Activated B cell treated with CpG ODN at 0.5 μM for 24 hours (primary cell): Measurements from ENCODE around the gene STX10. TPM values are rescaled to one million over a fixed set of nuclear protein-coding genes. Genes with fewer than 3 reads are reported as not detected.

Source experiments
- ATAC-seq: fragments of 200-7000 bp; cut with Tn5 transposase; one replicate; pipeline ENCODE4 v1.10.0; 2021; ENCODE audit warnings: low read depth, mild to moderate bottlenecking, moderate library complexity
- CTCF ChIA-PET: fragments of 350-600 bp; sonication (Branson Sonifier 250); formaldehyde crosslinking; loops from one replicate; lab custom pipeline; 2021; ENCODE audit warnings: antibody characterized with exemption; lab: Charles Lee
- POLR2A ChIA-PET: fragments of 350-600 bp; sonication (Branson Sonifier 250); formaldehyde crosslinking; loops from one replicate; lab custom pipeline; 2021; ENCODE audit warnings: antibody characterized with exemption; lab: Charles Lee
- DNase-seq: peaks from one replicate; pipeline ENCODE4 v3.0.0; 2022
- H3K27ac Mint-ChIP-seq: one replicate; pipeline ENCODE4 v1.8.0; 2020; ENCODE audit warnings: mixed read lengths
- H3K27me3 Mint-ChIP-seq: one replicate; pipeline ENCODE4 v1.8.0; 2021; ENCODE audit warnings: mixed read lengths
- H3K36me3 Mint-ChIP-seq: one replicate; pipeline ENCODE4 v1.8.0; 2021; ENCODE audit warnings: low read depth, mixed read lengths
- H3K4me1 Mint-ChIP-seq: one replicate; pipeline ENCODE4 v1.8.0; 2021; ENCODE audit warnings: mixed read lengths
- H3K4me3 Mint-ChIP-seq: one replicate; pipeline ENCODE4 v1.8.0; 2020; ENCODE audit warnings: mild to moderate bottlenecking, mixed read lengths
- H3K9me3 Mint-ChIP-seq: one replicate; pipeline ENCODE4 v1.8.0; 2020; ENCODE audit warnings: mixed read lengths
- intact Hi-C: fragments of 100-400 bp; cut with micrococcal nuclease; formaldehyde crosslinking; loops from one replicate; pipeline ENCODE4 v1.15.1; 2024
- total RNA-seq: library from RNA; stranded (reverse); gene quantifications from 2 replicates; pipeline ENCODE4 v1.2.3, GENCODE V29; 2022
- TF ChIP-seq, protein P1 (sequence below): fragments of 200-600 bp; IDR thresholded peaks from one replicate; pipeline ENCODE4 v1.8.0; 2022; ENCODE audit warnings: antibody characterized with exemption, mild to moderate bottlenecking

Gene STX10
- total RNA-seq, 1 donor from 2014 or later, result 43.6 TPM

DNA sequence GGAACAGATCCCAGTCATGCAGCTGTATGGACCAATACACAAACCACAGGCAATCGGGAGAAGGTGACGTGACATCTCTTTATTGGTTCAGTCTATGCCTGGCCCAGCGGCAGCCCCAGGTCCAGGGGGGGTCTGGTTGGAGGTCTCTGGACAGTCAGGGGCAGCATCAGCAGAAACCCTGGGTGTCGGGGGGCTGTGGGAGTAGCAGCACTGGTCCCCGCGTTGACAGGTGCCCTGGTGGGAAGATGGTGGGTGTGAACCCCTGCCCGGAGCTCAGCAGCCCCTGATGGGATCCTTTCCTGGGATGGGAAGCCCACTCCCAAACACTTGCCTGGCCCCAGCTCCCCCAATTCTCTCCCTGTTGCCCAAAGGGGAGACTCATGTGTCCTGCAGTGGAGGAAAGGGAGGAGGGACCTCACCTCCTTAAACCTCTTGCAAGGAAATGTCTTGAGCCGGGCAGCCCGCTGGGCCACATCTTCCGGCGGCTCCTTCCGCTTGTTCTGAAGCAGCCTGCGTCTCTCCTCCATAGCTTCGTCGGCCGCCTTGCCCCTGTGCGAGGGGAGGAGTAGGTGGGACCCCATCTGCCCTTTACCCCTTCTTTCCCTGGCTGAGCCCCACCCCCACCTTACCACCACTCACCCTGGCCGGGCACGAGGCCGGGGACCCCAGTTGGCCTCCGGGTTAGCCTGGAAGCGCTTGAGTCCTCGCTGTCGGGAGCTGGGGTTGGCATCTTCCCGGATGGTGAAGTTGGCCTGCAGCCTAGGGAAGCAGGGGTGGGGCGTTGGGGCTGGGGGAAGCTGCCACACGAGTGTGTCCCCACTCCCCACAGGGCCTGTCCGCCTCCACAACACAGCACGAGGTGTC, 45.1 kb downstream of the STX10 start:
- POLR2A ChIA-PET, result interaction anchor here (0.5 to 8.8 kb wide), 25 partner anchors 10 to 316 kb away, joined by 3 to 158 read pairs (median 6); partner anchors contain the start of genes FARSA, GCDH, IER2 and JUNB
- intact Hi-C loops, result loop anchor here (1.0 to 5.0 kb wide), 8 partner anchors 11 to 1424 kb away; partner anchors contain the start of genes JUNB, MAST1, TECR and TRMT1

DNA sequence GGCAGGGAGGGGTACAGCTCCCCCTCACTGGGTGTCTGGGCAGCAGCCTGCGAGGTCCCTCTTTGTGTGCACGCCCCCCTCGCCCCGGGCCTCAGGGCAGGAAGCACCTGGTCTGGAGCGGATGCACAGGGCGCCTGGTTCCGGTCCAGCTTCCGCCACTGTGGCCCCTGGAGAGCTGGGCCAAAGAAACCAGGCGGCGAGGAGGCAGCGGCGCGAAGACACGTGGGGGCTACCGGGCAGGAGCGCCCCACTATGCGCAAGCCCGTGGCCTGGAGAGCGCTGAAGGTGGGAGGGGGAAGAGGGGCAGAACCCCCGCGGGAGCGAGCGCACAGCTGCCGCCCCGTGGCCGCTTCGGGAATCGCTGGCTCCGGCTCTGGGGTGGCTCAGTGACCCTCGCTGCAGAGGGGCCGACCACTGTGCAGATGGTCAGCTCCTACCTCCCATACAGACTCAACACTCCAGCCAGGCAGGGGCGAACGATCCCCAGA, 45.8 kb downstream of the STX10 start:
- Mint-ChIP-seq H3K4me1 (peaks cover 69% of the 10 kb centered on the region), H3K9me3 (no peaks in the 10 kb centered on the region), H3K36me3 (peaks cover 24% of the 10 kb centered on the region), H3K27ac (peak overlapping the region; percentile 98), H3K27me3 (no peaks in the 10 kb centered on the region), H3K4me3 (peak overlapping the region; percentile 88)
- POLR2A ChIA-PET, result interaction anchor here (0.6 to 8.8 kb wide), 27 partner anchors 7 to 1488 kb away, joined by 3 to 158 read pairs (median 6); partner anchors contain the start of genes FARSA, GCDH, IER2 and JUNB
- TF ChIP-seq, protein P1, sequence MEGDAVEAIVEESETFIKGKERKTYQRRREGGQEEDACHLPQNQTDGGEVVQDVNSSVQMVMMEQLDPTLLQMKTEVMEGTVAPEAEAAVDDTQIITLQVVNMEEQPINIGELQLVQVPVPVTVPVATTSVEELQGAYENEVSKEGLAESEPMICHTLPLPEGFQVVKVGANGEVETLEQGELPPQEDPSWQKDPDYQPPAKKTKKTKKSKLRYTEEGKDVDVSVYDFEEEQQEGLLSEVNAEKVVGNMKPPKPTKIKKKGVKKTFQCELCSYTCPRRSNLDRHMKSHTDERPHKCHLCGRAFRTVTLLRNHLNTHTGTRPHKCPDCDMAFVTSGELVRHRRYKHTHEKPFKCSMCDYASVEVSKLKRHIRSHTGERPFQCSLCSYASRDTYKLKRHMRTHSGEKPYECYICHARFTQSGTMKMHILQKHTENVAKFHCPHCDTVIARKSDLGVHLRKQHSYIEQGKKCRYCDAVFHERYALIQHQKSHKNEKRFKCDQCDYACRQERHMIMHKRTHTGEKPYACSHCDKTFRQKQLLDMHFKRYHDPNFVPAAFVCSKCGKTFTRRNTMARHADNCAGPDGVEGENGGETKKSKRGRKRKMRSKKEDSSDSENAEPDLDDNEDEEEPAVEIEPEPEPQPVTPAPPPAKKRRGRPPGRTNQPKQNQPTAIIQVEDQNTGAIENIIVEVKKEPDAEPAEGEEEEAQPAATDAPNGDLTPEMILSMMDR, result peak; percentile 86
- peak; percentile 56 for ATAC-seq
- CTCF ChIA-PET, result interaction anchor here (0.9 to 2.8 kb wide), 10 partner anchors 9 to 485 kb away, joined by 3 to 47 read pairs (median 4); partner anchors contain the start of genes IER2, NACC1 and STX10
- peak; percentile 86 for DNase-seq
- intact Hi-C loops, result loop anchor here (1.0 to 5.0 kb wide), 8 partner anchors 10 to 1425 kb away; partner anchors contain the start of genes JUNB, MAST1, TECR and TRMT1

More for the DNA sequence above, 45.1 kb downstream of the STX10 start:
- TF ChIP-seq, protein P1, result peak; percentile 5
- Mint-ChIP-seq H3K4me3 (peak overlapping the region; percentile 88), H3K9me3 (no peaks in the 10 kb centered on the region), H3K27ac (peak overlapping the region; percentile 98), H3K4me1 (peaks cover 62% of the 10 kb centered on the region), H3K36me3 (peaks cover 26% of the 10 kb centered on the region), H3K27me3 (no peaks in the 10 kb centered on the region)
- ATAC-seq (no peak), DNase-seq (no peak)
- CTCF ChIA-PET, result interaction anchor here (0.7 to 2.8 kb wide), 14 partner anchors 9 to 484 kb away, joined by 3 to 47 read pairs (median 4); partner anchors contain the start of genes IER2, NACC1 and STX10

DNA sequence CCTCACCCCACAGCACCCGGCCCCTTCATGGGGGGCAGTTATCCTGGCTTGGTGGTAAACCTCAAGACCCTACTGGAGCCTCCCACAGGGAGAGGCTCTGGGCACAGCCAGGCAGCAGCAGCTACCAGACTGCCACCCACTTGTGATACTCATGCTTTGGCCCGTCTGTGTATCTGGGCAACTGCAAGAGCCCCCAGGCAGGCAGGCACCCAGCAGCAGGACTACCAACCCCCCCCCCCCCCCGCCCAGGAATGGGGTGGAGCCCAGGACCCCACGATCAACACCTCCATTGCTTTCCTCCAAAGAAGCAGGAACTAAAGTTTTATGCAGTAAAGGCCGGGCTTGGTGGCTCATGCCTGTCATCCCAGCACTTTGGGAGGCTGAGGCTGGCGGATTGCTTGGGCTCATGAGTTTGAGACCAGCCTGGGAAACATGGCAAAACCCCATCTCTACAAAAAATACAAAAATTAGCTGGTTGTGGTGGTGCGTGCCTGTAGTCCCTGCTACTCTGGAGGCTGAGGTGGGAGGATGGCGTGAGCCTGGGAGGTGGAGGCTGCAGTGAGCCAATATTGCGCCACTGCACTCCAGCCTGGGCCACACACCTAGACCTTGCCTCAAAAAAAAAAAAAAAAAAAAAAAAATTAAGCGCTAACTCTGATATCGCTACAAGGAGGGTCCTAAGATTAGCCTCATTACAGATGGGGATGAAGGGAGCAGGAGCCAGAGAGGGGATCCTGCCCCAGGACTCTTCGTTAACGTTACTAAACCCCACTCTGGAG, 46.4 kb downstream of the STX10 start:
- no peaks in the 10 kb centered on the region for H3K9me3 Mint-ChIP-seq
- H3K27ac Mint-ChIP-seq, result peak overlapping the region; percentile 98
- peaks cover 72% of the 10 kb centered on the region for H3K4me1 Mint-ChIP-seq
- DNase-seq, result peak; percentile 26
- CTCF ChIA-PET, result interaction anchor here (0.7 to 2.8 kb wide), 9 partner anchors 9 to 485 kb away, joined by 3 to 47 read pairs (median 4); partner anchors contain the start of gene NACC1
- no peaks in the 10 kb centered on the region for H3K27me3 Mint-ChIP-seq
- intact Hi-C loops, result loop anchor here (1.0 to 5.0 kb wide), 10 partner anchors 9 to 1426 kb away; partner anchors contain the start of genes IER2, JUNB, MAST1 and STX10
- peak overlapping the region; percentile 88 for H3K4me3 Mint-ChIP-seq
- H3K36me3 Mint-ChIP-seq, result peaks cover 23% of the 10 kb centered on the region
- peak; percentile 1 for ATAC-seq
- TF ChIP-seq, protein P1, result no peak
- POLR2A ChIA-PET, result interaction anchor here (0.6 to 8.8 kb wide), 23 partner anchors 8 to 1489 kb away, joined by 3 to 158 read pairs (median 7); partner anchors contain the start of genes FARSA, IER2, JUNB and NACC1

DNA sequence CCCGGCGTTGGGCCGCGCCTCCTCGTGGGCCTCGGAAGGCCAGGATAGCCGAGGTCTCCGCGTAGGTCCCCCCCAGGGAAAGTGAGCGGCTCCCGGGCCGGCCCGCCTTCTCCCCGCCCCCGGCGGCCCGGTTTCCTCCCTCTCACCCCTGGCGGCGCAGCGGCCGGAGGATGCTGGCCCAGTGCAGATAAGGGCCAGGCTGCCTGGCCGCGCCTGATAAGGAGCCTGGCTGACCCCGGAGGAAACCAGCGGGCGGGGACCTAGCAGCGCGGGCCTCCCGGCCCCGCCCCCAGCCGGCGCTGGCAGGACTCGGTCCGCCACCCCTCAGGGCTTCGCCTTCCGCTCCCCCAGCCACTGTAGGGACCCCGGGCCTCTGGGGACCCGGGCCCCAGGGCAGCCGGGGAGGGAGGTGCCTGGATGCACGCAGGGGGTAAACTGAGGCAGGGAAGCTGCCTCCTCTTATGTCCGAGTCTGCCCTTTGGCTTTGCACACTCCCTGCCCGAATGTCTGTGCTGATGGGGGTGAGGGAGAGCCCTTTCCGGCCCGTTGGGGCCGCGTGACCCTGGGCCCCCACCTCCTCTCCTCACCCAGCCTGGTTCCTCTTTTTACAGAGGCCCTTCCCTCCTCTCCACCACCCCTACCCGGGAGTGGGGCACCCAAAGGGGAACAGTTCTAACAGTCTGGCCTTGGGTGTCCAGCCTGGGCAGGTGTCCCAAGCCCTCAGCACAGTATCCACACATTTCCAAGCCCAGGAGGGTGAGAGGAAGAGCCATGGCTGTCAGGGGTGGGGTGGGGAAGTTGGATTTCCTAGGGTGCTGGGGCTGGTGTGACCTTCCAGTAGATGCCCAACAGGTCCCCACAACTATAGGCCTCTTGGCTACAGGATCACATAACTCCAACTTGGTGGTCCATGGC, 47.3 kb downstream of the STX10 start, which contains the start of gene LYL1:
LYL1 (minus strand) TSS at position 193 of the 915 bp plus-strand sequence. CDS start 1,687 bp downstream, outside the sequence.
- Mint-ChIP-seq H3K9me3 (no peaks in the 10 kb centered on the region), H3K4me1 (peaks cover 79% of the 10 kb centered on the region), H3K4me3 (peak within 1 kb of the TSS; percentile 88), H3K36me3 (peaks cover 25% of the 10 kb centered on the region), H3K27ac (peak within 1 kb of the TSS; percentile 98), H3K27me3 (no peaks in the 10 kb centered on the region)
- intact Hi-C loops, result loop anchor here (2.0 to 5.0 kb wide), 4 partner anchors 48 to 744 kb away; partner anchors contain the start of genes IER2, JUNB, MAST1 and STX10
- TF ChIP-seq, protein P1, result no peak
- peak; percentile 53 for ATAC-seq
- DNase-seq, result peak; percentile 85
- ChIA-PET POLR2A (interaction anchor here (0.6 to 8.8 kb wide), 13 partner anchors 8 to 312 kb away, joined by 3 to 158 read pairs (median 7); partner anchors contain the start of genes IER2, JUNB, NACC1 and STX10), CTCF (no interaction called here)
